IPS-11a (cell line): ENCODE measurements around the gene NMU.
A peak's percentile ranks its signal among the peaks of the same experiment; 100 is the strongest.
"Not testable (repeated sequence)": the region's sequence is repeated elsewhere in the genome, so short reads cannot be mapped to it uniquely, and the experiment has no call there.

Source experiments
- H3K4me3 ChIP-seq: one replicate; pipeline ENCODE4 v1.5.1; 2013; ENCODE audit warnings: low read depth, low read length, control low read depth

The NMU gene

DNA sequence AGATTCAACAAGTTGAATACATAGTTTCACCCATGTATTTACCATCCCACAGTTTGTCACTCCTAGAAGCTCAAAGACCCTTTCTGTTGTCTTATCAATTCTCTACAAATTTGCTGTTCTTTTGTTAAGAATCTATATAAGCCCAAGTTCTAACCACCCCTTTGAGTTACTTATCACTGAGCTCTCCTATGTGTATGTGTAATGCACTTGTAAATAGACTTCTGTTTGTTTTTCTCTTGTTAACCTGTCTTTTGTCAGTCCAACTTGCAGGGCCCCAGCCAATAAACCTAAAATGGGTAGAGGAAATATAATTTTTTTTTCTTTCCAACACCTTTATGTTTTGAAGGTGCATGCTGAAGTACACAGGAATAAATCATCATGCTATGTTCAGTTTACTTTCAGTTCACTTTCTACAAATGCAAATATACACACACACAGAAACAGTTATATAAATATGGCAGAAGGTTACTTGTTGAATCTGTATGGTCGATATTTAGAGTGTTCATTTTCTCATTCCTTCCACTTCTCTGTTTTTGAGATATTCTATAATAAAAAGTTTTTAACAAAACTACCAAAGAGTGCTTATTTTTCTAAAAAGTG lies 67.1 kb downstream of the NMU start:
- H3K4me3 ChIP-seq, result no peak overlapping the region

DNA sequence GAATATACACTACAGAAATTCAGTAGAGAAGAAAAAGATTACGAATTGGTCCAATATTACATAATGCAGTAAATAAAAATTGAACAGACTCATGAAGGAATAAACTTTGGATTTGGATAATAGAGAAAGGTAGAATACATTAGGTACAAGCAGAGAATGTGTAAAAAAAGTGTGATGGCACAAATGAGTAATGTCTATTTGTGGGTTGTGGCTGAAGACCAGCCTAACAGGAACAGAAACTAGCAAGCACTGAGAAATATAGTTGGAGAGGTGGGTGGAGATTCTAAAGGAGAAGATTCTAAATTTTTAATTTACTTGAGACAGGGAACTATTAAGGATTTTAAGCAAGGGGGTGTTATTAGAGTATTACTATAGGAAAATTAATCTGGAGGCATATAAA lies 74.2 kb downstream of the NMU start:
- H3K4me3 ChIP-seq, result no peak overlapping the region

- no peak overlapping the region for H3K4me3 ChIP-seq
Observed at GRCh38 chr4:55560096-55560495, 76.0 kb downstream of the NMU start.

DNA sequence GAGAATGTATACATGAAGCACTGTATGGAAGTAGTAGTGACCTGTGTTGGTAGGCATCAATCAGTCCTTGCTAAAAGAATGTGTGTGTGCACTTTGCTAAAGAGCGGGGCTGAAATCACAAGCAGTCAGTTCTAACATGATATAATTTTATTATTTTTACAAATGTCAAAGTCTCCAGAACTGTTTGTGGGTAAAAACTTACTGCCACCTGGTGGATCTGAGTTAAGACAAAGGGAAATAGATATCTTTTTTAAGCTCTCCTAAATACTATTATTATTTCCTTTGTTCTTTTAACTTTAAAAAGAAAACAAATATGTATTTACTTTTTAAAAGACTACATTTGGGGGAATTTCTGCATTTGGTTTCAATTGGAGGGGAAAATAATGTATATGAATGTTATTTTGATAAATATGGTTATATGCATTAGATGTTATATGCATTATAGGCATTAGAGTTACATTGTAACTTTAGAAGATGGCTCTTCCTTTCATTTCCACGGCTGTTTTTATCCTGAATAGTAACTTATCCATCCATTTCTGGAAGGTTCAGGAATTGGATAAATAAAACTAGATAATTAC lies 81.6 kb downstream of the NMU start:
- H3K4me3 ChIP-seq, result no peak overlapping the region

- H3K4me3 ChIP-seq, result no peak overlapping the region
Observed at GRCh38 chr4:55553441-55554201, 82.5 kb downstream of the NMU start.

GRCh38 chr4:55551964-55552363 lies 84.1 kb downstream of the NMU start:
- H3K4me3 ChIP-seq, result not testable (repeated sequence)

DNA sequence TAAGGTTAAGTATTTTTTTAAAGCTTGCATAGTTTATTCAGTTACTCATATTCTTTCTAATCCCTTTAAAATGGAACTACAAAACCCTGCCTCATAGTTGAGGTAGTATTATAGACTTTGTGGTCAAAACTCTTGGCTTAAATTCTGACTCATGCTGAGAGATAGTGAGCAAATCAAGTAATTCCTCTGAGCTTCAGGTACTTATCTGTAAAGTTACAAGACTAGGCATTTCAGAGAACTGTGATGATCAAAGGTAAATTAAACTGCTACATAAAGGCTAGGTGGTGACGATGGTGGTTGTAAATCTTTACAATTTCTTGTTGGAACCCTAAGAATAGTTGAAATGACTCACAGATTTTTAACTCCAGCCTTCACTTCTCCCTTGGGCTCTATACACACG lies 86.2 kb downstream of the NMU start:
- no peak overlapping the region for H3K4me3 ChIP-seq

DNA sequence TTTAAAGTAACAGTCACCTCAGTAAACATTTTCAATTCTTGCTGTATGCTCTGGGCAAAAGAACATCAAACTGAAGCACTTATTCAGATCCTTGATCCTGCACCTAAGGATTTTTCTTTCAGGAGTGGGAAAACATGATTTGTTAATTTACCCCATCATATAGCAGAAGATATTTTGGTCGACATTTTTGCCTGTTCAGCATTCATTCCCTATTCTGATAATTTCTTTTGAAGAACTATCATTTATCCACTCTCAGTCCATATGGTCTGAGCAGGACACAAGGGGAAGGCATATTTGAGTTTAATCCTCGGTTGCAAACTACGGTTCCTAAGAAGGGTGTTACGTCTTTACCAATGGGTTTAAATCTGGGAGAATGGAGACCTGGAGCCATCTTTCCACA lies 88.2 kb downstream of the NMU start:
- H3K4me3 ChIP-seq, result peak overlapping the region; percentile 41

DNA sequence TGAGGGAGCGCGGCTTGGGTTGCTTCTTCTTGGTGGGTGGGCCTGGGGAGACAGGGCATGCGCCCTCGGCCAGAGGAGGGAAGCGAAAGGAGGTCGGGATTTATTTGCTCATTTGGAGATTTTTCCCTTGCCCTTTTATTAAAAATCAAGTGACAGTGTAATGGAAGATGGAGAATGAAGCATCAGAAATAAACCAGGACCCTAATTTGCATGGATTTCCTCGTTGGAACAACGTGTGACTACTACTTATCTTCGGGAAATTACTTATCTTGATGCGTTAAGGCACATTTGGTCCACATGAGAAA lies 88.7 kb downstream of the NMU start:
- peak overlapping the region; percentile 41 for H3K4me3 ChIP-seq

DNA sequence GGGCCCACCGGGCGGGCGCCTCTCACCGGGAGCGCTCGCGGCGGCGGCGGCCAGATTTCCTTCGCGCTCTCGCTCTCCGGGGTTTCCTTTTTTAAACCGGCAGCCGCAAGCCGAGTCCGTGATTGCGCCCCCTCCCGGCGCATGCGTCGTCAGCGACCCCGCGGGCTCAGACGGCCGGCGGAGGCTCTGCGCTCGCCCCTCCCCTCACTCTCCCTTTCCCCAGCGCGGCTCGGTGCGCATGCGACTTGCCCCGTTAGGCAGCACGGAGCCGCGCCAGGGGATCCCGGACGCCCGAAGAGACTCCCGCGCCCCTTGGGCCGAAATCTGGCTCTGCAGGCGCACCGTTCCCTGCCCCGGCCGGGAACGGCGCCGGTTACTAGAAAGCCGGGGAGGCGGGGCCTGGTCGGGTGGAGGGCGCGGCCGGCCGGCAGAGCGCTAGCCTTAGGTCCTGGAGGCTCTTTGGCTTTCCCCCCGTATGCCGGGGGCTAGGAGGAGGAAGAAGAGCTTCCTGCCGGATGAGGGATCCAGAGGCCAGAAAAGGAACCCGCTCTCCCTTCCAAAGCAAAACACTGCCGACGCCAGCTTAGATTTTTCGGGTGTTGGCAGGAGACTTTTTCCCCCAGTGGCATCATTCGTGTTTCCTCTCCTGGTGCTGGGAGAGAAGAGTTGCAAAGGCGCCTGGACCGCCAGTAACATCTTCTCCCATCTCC lies 89.2 kb downstream of the NMU start, which contains the start of gene CLOCK:
TSS of gene CLOCK (minus strand) at position 154 of the 710 bp plus-strand sequence. CDS start 64,124 bp downstream, outside the sequence.
- H3K4me3 ChIP-seq, result peak within 1 kb of the TSS; percentile 79

- H3K4me3 ChIP-seq, result peak overlapping the region; percentile 79
Observed at GRCh38 chr4:55546506-55546755, 89.7 kb downstream of the NMU start.

GRCh38 chr4:55545641-55546505 lies 90.2 kb downstream of the NMU start:
- H3K4me3 ChIP-seq, result peak overlapping the region; percentile 79
